DND-41 (cell line): ENCODE data around the gene RFFL.

Source experiments
- EZH2 ChIP-seq: IDR thresholded peaks from 3 replicates; pipeline ENCODE4 v1.6.1; 2012; ENCODE audit warnings: borderline replicate concordance, low read depth, mild to moderate bottlenecking, moderate library complexity, low read length, inconsistent platforms; ENCODE audit not compliant: severe bottlenecking
- TF ChIP-seq, protein P1 (sequence below): IDR thresholded peaks from 2 replicates; pipeline ENCODE4 v1.5.1; 2012; ENCODE audit warnings: borderline replicate concordance, low read length, moderate library complexity, mild to moderate bottlenecking; ENCODE audit not compliant: poor library complexity, severe bottlenecking; ENCODE audit errors: extremely low read depth

GRCh38 chr17:35050170-35050569 lies 13.3 kb downstream of the RFFL start:
- TF ChIP-seq, protein P1, sequence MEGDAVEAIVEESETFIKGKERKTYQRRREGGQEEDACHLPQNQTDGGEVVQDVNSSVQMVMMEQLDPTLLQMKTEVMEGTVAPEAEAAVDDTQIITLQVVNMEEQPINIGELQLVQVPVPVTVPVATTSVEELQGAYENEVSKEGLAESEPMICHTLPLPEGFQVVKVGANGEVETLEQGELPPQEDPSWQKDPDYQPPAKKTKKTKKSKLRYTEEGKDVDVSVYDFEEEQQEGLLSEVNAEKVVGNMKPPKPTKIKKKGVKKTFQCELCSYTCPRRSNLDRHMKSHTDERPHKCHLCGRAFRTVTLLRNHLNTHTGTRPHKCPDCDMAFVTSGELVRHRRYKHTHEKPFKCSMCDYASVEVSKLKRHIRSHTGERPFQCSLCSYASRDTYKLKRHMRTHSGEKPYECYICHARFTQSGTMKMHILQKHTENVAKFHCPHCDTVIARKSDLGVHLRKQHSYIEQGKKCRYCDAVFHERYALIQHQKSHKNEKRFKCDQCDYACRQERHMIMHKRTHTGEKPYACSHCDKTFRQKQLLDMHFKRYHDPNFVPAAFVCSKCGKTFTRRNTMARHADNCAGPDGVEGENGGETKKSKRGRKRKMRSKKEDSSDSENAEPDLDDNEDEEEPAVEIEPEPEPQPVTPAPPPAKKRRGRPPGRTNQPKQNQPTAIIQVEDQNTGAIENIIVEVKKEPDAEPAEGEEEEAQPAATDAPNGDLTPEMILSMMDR = no peak
- TF ChIP-seq EZH2 = no peak
